PC-3 (cell line): Measurements from ENCODE around the gene C3orf22. TPM values are rescaled to one million over a fixed set of nuclear protein-coding genes. Genes with fewer than 3 reads are reported as not detected.

Experiments used
- ATAC-seq: fragments of 200-7000 bp; cut with Tn5 transposase; 2 replicates; pipeline ENCODE4 v1.9.1; 2020; ENCODE audit warnings: mild to moderate bottlenecking, moderate library complexity
- BruUV-seq: library from RNA; stranded (reverse); fragments of 400-500 nt; replicated peaks from 2 replicates; lab custom pipeline; 2021; lab: Mats Ljungman, UMichigan
- CTCF ChIA-PET: fragments of 300-600 bp; sonication (Branson Sonifier 250); formaldehyde crosslinking; loops from one replicate; lab custom pipeline; 2022; ENCODE audit warnings: antibody characterized with exemption; lab: Charles Lee
- POLR2A ChIA-PET: fragments of 300-600 bp; sonication (Branson Sonifier 250); formaldehyde crosslinking; loops from one replicate; lab custom pipeline; 2022; ENCODE audit warnings: antibody characterized with exemption; ENCODE audit not compliant: unreplicated experiment; lab: Charles Lee
- DNase-seq: peaks from one replicate; pipeline ENCODE4 v3.0.0-alpha.2; 2015
- H2AFZ ChIP-seq: fragments of 300-600 bp; sonication (generic); 2 replicates; pipeline ENCODE4 v1.6.0; 2016; ENCODE audit warnings: antibody characterized with exemption, low read length
- H3F3A ChIP-seq: fragments of 300-600 bp; sonication (generic); one replicate; pipeline ENCODE4 v1.6.0; 2017; ENCODE audit warnings: antibody characterized with exemption, low read length, control low read depth, mild to moderate bottlenecking; ENCODE audit not compliant: unreplicated experiment
- H3K27ac ChIP-seq: fragments of 300-600 bp; sonication (generic); 2 replicates; pipeline ENCODE4 v1.5.1; 2016; ENCODE audit warnings: mild to moderate bottlenecking, low read length
- H3K27me3 ChIP-seq: fragments of 300-600 bp; sonication (generic); 2 replicates; pipeline ENCODE4 v1.6.1; 2016; ENCODE audit warnings: low read length, mixed read lengths
- H3K36me3 ChIP-seq: fragments of 300-600 bp; sonication (generic); 2 replicates; pipeline ENCODE4 v1.6.1; 2016; ENCODE audit warnings: low read depth, mixed run types, low read length, mixed read lengths
- H3K4me1 ChIP-seq: fragments of 300-600 bp; sonication (generic); 2 replicates; pipeline ENCODE4 v1.5.1; 2016; ENCODE audit warnings: low read length; ENCODE audit not compliant: insufficient read depth
- H3K4me2 ChIP-seq: fragments of 300-600 bp; sonication (generic); 2 replicates; pipeline ENCODE4 v1.6.0; 2016; ENCODE audit warnings: low read length
- H3K4me3 ChIP-seq: fragments of 300-600 bp; sonication (generic); 2 replicates; pipeline ENCODE4 v1.5.1; 2016; ENCODE audit warnings: mild to moderate bottlenecking, low read length, mixed read lengths
- H3K79me2 ChIP-seq: fragments of 300-600 bp; sonication (generic); 2 replicates; pipeline ENCODE4 v1.6.1; 2017; ENCODE audit warnings: low read length, mixed read lengths
- H3K9ac ChIP-seq: fragments of 300-600 bp; sonication (generic); 2 replicates; pipeline ENCODE4 v1.6.0; 2016; ENCODE audit warnings: mild to moderate bottlenecking, low read length
- H3K9me2 ChIP-seq: fragments of 300-600 bp; sonication (generic); replicated peaks from 2 replicates; pipeline ENCODE4 v1.6.1; 2016; ENCODE audit warnings: mixed run types, low read length, mixed read lengths
- H3K9me3 ChIP-seq: fragments of 300-600 bp; sonication (generic); 2 replicates; pipeline ENCODE4 v1.6.1; 2016; ENCODE audit warnings: low read length, mixed read lengths
- H4K20me1 ChIP-seq: fragments of 300-600 bp; sonication (generic); 2 replicates; pipeline ENCODE4 v1.6.1; 2016; ENCODE audit warnings: low read length, mixed read lengths
- EZH2 ChIP-seq: fragments of 300-600 bp; sonication (generic); IDR thresholded peaks from one replicate; pipeline ENCODE4 v1.6.1; 2017; ENCODE audit warnings: antibody characterized with exemption, mild to moderate bottlenecking, low read length; ENCODE audit not compliant: unreplicated experiment
- EZH2phosphoT487 ChIP-seq: fragments of 300-600 bp; sonication (generic); IDR thresholded peaks from 2 replicates; pipeline ENCODE4 v1.6.1; 2018; ENCODE audit warnings: mild to moderate bottlenecking, antibody characterized with exemption, low read length, borderline replicate concordance
- intact Hi-C: fragments of 100-400 bp; cut with micrococcal nuclease; formaldehyde crosslinking; loops from 2 replicates; pipeline ENCODE4 v1.9.0; 2023
- total RNA-seq: library from RNA; depleted of rRNA; stranded (reverse); fragments of >200 nt; gene quantifications from 2 replicates; pipeline ENCODE4 v1.2.3, GENCODE V29; 2014; rRNA removed
- TF ChIP-seq, protein P1 (sequence below): fragments of 300-600 bp; sonication (generic); conservative IDR thresholded peaks from 2 replicates; pipeline ENCODE4 v1.5.1; 2017; ENCODE audit warnings: antibody characterized with exemption, low read depth, mild to moderate bottlenecking, low read length

The C3orf22 gene
- total RNA-seq, 1 experiment from 2014 or later: not detected

DNA sequence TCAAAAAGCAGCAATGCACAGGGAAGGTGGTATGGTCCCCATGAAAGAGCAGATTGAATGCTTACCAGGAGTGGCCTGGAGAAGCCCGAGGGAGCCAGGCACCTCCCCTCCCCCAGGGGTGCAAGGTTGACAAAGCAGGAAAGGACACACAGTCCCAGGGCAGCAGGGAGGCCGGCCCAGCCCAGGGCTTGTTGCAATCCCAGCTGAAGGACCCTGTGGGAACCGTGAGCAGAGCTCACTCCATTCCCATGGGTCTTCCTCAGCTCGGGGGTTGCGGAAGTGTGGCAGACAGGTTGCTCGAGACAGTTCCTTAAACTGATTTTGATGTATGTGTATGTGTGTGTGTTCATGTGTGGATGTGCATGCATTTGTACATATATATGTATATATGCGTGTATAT is 57.0 kb downstream of the C3orf22 start:
- Histone ChIP-seq H3K9ac (no peak overlapping the region), H2AFZ (no peak overlapping the region), H3K36me3 (no peaks in the 10 kb centered on the region), H3F3A (no peaks in the 10 kb centered on the region), H3K9me3 (no peaks in the 10 kb centered on the region), H3K27me3 (no peaks in the 10 kb centered on the region), H4K20me1 (no peaks in the 10 kb centered on the region), H3K27ac (no peak overlapping the region), H3K4me3 (no peak overlapping the region), H3K9me2 (no peaks in the 10 kb centered on the region), H3K79me2 (no peaks in the 10 kb centered on the region), H3K4me1 (no peaks in the 10 kb centered on the region; the same call in 1 of the 2 replicates), H3K4me2 (no peak overlapping the region)
- ChIA-PET POLR2A (no interaction called here), CTCF (no interaction called here)
- no TSS peak for BruUV-seq
- TF ChIP-seq EZH2: no peak
- TF ChIP-seq EZH2phosphoT487: no peak
- TF ChIP-seq, protein P1, sequence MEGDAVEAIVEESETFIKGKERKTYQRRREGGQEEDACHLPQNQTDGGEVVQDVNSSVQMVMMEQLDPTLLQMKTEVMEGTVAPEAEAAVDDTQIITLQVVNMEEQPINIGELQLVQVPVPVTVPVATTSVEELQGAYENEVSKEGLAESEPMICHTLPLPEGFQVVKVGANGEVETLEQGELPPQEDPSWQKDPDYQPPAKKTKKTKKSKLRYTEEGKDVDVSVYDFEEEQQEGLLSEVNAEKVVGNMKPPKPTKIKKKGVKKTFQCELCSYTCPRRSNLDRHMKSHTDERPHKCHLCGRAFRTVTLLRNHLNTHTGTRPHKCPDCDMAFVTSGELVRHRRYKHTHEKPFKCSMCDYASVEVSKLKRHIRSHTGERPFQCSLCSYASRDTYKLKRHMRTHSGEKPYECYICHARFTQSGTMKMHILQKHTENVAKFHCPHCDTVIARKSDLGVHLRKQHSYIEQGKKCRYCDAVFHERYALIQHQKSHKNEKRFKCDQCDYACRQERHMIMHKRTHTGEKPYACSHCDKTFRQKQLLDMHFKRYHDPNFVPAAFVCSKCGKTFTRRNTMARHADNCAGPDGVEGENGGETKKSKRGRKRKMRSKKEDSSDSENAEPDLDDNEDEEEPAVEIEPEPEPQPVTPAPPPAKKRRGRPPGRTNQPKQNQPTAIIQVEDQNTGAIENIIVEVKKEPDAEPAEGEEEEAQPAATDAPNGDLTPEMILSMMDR: no peak
- ATAC-seq (no peak), DNase-seq (no peak)
- intact Hi-C loops: no loop called here

- H3K4me2 ChIP-seq: no peak overlapping the region
- DNase-seq (no peak), ATAC-seq (no peak)
- H3K27me3 ChIP-seq: no peaks in the 10 kb centered on the region
- TF ChIP-seq, protein P1: no peak
- no peak for TF ChIP-seq EZH2phosphoT487
- no peaks in the 10 kb centered on the region for H4K20me1 ChIP-seq
- H3K9me2 ChIP-seq: no peaks in the 10 kb centered on the region
- intact Hi-C loops: no loop called here
- no TSS peak for BruUV-seq
- H3K79me2 ChIP-seq: no peaks in the 10 kb centered on the region
- H3K27ac ChIP-seq: no peak overlapping the region
- ChIA-PET POLR2A (no interaction called here), CTCF (no interaction called here)
- no peaks in the 10 kb centered on the region; the same call in 1 of the 2 replicates for H3K4me1 ChIP-seq
- H3K4me3 ChIP-seq: no peak overlapping the region
- H3K9ac ChIP-seq: no peak overlapping the region
- H3K36me3 ChIP-seq: no peaks in the 10 kb centered on the region
- H3K9me3 ChIP-seq: no peaks in the 10 kb centered on the region
- H3F3A ChIP-seq: no peaks in the 10 kb centered on the region
- H2AFZ ChIP-seq: no peak overlapping the region
These were observed 57.7 kb downstream of the C3orf22 start for GRCh38 chr3:126501054-126501453.

DNA sequence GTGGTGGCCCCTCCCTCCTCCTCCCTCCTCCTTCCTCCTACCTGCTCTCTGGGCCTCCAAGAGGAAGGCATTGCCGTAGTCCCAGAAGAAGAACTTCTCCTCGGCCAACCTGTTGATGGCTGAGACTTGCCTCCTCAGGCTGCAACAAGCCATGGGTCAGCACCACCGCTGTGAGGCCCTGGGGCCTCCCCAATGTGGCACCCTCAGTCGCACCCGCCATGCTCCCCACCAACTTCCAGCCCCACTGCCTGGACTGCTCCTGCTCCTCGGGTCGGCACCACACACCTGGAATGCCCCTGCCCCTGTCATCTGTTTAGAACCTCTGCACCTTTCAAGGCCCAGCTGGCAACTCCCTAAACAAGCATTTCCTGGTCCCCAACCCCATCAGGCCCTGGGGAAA is 58.7 kb downstream of the C3orf22 start:
- no peaks in the 10 kb centered on the region for H3K27me3 ChIP-seq
- no TSS peak for BruUV-seq
- ChIA-PET POLR2A (no interaction called here), CTCF (no interaction called here)
- no peaks in the 10 kb centered on the region for H3K36me3 ChIP-seq
- no peak overlapping the region for H2AFZ ChIP-seq
- H3K9me2 ChIP-seq: no peaks in the 10 kb centered on the region
- H3K4me2 ChIP-seq: no peak overlapping the region
- TF ChIP-seq, protein P1: no peak
- no peak for TF ChIP-seq EZH2
- no peak for TF ChIP-seq EZH2phosphoT487
- H3K79me2 ChIP-seq: no peaks in the 10 kb centered on the region
- H3K9me3 ChIP-seq: no peaks in the 10 kb centered on the region
- no peak for ATAC-seq
- no peaks in the 10 kb centered on the region; the same call in 1 of the 2 replicates for H3K4me1 ChIP-seq
- H3F3A ChIP-seq: no peaks in the 10 kb centered on the region
- no peaks in the 10 kb centered on the region for H4K20me1 ChIP-seq
- no peak for DNase-seq
- H3K4me3 ChIP-seq: no peak overlapping the region
- intact Hi-C loops: no loop called here
- no peak overlapping the region for H3K27ac ChIP-seq
- H3K9ac ChIP-seq: no peak overlapping the region

Other genes starting within 250 kb of the C3orf22 start
- 0.12 TPM in 1 of 2 replicates, not detected in the other for gene KLF15, start 201.5 kb downstream of the C3orf22 start, total RNA-seq
- gene CFAP100, start 164.0 kb downstream of the C3orf22 start, total RNA-seq: not detected in 2 replicates
- 15.4 and 18.7 TPM in 2 replicates for gene ZXDC, start 83.0 kb downstream of the C3orf22 start, total RNA-seq
- gene UROC1, start 41.2 kb downstream of the C3orf22 start, total RNA-seq: not detected in 2 replicates
- gene CHST13, start 34.8 kb downstream of the C3orf22 start, total RNA-seq: not detected in 2 replicates
- 5.5 and 7.8 TPM in 2 replicates for gene TXNRD3, start 96.2 kb upstream of the C3orf22 start, total RNA-seq
- 32.3 and 33.0 TPM in 2 replicates for gene CHCHD6, start 145.3 kb upstream of the C3orf22 start, total RNA-seq